LNCaP clone FGC (cell line): ENCODE results near the gene CD4.

Experiments used
- DNase-seq: peaks from one replicate; pipeline ENCODE4 v3.0.0-alpha.2; 2011; ENCODE audit warnings: low read depth
- H3K4me3 ChIP-seq: 2 replicates; pipeline ENCODE4 v1.5.1; 2011; ENCODE audit warnings: mild to moderate bottlenecking, low read depth, low read length, control low read depth
- CTCF ChIP-seq: IDR thresholded peaks from 2 replicates; pipeline ENCODE4 v1.5.1; 2012; ENCODE audit warnings: mild to moderate bottlenecking; ENCODE audit not compliant: control insufficient read depth, insufficient read depth; ENCODE audit errors: extremely low read depth

CD4 gene

GRCh38 chr12:6779708-6780432, 9.5 kb upstream of the CD4 start:
- no peak for TF ChIP-seq CTCF
- peak; percentile 50 for DNase-seq
- no peak overlapping the region for H3K4me3 ChIP-seq

- TF ChIP-seq CTCF: no peak
- no peak for DNase-seq
- no peak overlapping the region for H3K4me3 ChIP-seq
Measured at GRCh38 chr12:6780573-6780972, 8.8 kb upstream of the CD4 start.

GRCh38 chr12:6782119-6782518, 7.2 kb upstream of the CD4 start:
- no peak for TF ChIP-seq CTCF
- no peak for DNase-seq
- H3K4me3 ChIP-seq: no peak overlapping the region

- TF ChIP-seq CTCF: no peak
- DNase-seq: no peak
- no peak overlapping the region for H3K4me3 ChIP-seq
Measured at GRCh38 chr12:6782850-6783566, 6.3 kb upstream of the CD4 start.

GRCh38 chr12:6783828-6784227, 5.5 kb upstream of the CD4 start:
- no peak overlapping the region for H3K4me3 ChIP-seq
- no peak for DNase-seq
- no peak for TF ChIP-seq CTCF

- DNase-seq: no peak
- no peak for TF ChIP-seq CTCF
- H3K4me3 ChIP-seq: no peak overlapping the region
Measured at GRCh38 chr12:6784296-6784695, 5.0 kb upstream of the CD4 start.
